Mononuclear cell (primary cell): ENCODE measurements around the gene ELAC1. TPM values are rescaled to one million over a fixed set of nuclear protein-coding genes. Genes with fewer than 3 reads are reported as not detected.
"Not testable (repeated sequence)": the region's sequence is repeated elsewhere in the genome, so short reads cannot be mapped to it uniquely, and the experiment has no call there.

Experiments used
- H3K27me3 ChIP-seq: 2 replicates; pipeline ENCODE4 v1.6.0; 2011; ENCODE audit warnings: low read length, control low read depth; ENCODE audit not compliant: insufficient read depth
- H3K4me1 ChIP-seq: 2 replicates; pipeline ENCODE4 v1.5.1; 2011; ENCODE audit warnings: mild to moderate bottlenecking, low read length, control low read depth; ENCODE audit not compliant: insufficient read depth
- H3K4me3 ChIP-seq: 2 replicates; pipeline ENCODE4 v1.5.1; 2011; ENCODE audit warnings: mild to moderate bottlenecking, low read length, moderate library complexity
- H3K9me3 ChIP-seq: 2 replicates; pipeline ENCODE4 v1.5.1; 2011; ENCODE audit warnings: low read depth, mild to moderate bottlenecking, control low read depth, low read length
- total RNA-seq: library from RNA; depleted of rRNA; stranded (reverse); fragments of >200 nt; gene quantifications from one replicate; pipeline ENCODE4 v1.2.3, GENCODE V29; 2012

The ELAC1 gene, protein sequence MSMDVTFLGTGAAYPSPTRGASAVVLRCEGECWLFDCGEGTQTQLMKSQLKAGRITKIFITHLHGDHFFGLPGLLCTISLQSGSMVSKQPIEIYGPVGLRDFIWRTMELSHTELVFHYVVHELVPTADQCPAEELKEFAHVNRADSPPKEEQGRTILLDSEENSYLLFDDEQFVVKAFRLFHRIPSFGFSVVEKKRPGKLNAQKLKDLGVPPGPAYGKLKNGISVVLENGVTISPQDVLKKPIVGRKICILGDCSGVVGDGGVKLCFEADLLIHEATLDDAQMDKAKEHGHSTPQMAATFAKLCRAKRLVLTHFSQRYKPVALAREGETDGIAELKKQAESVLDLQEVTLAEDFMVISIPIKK
- total RNA-seq: 8.7 TPM

DNA sequence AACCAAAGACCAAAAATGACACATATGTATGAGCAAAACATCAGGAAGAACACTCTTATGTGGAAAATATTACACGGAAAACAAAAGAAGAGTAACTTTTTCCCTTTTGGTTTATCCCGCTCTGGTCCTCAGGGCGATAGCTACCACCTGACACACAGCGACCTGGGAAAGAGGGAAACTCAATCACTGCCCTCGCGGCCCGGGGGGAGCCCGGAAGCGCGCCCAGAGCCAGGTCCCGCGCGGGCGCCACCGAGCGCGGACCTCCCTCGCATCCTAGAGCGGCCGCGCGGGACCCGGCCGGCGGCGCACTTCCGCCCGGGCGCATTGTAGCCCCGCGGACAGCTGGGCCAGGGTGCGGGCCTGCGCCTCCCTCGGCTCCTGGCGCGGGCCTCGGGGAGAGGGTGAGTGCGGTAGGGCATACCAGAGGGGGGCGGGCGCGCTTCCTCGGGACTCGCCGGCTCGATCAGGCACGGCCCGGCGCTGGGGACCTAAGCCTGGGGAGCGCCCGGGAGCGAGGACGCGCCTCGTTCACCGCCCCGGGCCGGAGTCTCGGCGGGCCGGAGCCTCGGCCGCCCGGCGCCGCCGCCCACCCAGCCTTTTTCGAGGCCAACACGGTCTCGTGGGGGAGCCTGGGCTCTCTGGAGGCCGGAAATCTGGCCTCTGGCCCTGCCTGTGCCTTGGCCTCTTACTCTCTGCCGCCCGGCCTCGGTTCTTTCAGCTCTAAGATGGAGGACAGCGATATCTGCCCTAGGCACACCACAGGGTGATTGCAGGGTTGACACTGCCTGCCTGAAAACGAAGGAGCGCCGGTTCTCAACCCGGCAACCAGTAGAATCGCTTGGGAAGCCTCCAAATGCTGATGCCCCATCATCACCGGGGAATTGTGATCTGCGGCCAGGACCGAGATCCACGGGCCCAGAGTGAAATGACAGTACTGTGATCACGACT is at the start of gene ELAC1:
Gene ELAC1, plus strand, starts transcription at position 327 of the 948 bp plus-strand sequence. CDS start 6,365 bp downstream, outside the sequence.
- no peaks in the 10 kb centered on the region for H3K27me3 ChIP-seq
- peak within 1 kb of the TSS; percentile 90 for H3K4me3 ChIP-seq

DNA sequence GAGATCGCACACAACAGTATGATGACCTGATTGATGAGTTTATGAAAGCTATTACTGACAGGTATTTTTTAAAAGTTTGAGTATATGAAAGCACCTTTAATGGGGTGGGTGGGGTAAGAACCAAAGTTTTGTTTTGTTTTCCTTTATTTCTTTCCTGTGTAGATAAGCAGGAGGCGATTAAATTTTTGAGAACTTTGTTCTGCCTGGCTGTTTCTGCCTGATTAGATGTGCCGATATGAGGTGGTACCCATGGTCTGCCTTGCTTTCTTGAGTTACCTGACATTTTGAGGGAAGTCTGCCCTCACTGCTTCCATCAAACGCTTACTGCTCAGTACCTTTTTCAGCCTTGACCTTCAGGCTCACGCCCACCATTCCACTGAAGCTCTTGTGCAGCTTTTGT is 49.7 kb upstream of the ELAC1 start:
- Histone ChIP-seq H3K4me3 (no peak overlapping the region), H3K27me3 (no peaks in the 10 kb centered on the region), H3K9me3 (no peaks in the 10 kb centered on the region), H3K4me1 (no peaks in the 10 kb centered on the region)

More for the DNA sequence above, at the start of gene ELAC1:
- peaks cover 15% of the 10 kb centered on the region for H3K4me1 ChIP-seq
- H3K9me3 ChIP-seq: no peaks in the 10 kb centered on the region

DNA sequence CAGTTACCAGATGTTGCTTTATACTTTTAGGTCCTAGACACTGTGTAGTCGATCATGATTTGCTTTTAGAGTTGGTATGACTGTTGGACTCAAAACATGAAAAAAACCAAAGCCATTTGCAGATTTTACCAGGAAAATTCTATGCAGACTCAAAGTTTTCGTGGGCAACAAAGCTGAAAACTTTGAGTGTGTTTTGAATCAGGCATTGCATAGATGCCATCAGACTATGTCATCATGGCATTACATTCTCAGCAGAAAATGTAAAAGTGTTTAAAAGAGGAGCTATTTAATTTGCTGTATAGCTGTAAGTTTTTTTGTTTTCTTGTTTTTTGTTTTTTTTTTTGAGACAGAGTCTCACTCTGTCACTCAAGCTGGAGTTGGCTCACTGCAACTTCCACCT is 43.5 kb upstream of the ELAC1 start:
- no peak overlapping the region for H3K4me3 ChIP-seq
- H3K4me1 ChIP-seq: no peaks in the 10 kb centered on the region
- no peaks in the 10 kb centered on the region for H3K9me3 ChIP-seq
- no peaks in the 10 kb centered on the region for H3K27me3 ChIP-seq

DNA sequence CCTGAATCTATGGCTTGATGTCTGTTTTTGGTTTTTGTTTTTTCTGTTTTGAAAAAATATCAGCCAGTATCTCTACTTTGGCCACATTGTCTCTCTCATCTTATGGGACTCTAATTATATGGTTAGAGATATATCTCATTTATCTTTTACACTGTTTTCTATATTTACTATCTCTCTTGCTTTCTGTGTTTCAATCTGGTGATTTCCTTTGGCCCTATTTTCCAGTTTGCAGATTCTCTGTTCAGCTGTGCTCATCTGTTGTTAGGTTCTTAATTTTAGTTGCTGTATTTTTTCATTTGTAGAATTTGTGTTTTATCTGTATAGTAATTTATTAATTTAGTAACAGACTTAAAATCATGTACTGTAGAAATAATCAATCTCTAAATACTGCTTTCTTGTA is 41.3 kb upstream of the ELAC1 start:
- Histone ChIP-seq H3K4me3 (no peak overlapping the region), H3K9me3 (no peaks in the 10 kb centered on the region), H3K4me1 (no peaks in the 10 kb centered on the region), H3K27me3 (no peaks in the 10 kb centered on the region)

DNA sequence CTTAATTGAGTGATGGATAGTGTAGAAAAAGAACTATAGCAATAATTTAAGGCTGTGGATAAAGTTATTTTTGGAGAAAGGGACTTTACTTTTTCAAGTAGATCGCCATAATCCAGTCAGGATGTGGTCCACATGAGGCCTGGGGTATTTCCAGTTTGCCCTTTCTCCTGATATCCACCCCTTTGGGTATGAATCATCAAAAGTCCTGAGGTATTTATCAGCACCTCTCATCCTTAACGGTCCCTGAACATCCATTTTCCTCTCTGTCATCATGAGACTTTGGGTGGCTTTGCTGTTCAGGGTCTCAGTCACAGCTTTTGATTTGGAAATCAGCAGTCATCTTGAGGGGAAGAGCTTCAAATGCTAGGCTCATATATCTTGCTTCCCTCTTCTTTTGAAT is 39.3 kb upstream of the ELAC1 start:
- no peaks in the 10 kb centered on the region for H3K27me3 ChIP-seq
- no peak overlapping the region for H3K4me3 ChIP-seq
- no peaks in the 10 kb centered on the region for H3K4me1 ChIP-seq
- H3K9me3 ChIP-seq: no peaks in the 10 kb centered on the region

DNA sequence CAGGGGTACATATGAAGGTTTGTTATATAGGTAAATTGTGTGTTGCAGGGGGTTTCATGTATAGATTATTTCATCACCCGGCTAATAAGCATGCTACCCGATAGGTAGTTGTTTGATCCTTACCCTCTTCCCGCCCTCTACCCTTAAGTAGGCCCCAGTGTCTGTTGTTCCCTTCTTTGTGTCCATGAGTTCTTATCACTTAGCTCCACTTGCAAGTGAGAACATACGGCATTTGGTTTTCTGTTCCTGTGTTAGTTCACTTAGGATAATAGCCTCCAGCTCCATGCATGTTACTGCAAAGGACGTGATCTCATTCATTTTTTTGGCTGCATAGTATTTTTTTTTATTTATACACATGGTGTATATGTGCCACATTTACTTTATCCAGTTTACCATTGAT is 34.2 kb upstream of the ELAC1 start:
- Histone ChIP-seq H3K4me1 (no peaks in the 10 kb centered on the region), H3K9me3 (no peaks in the 10 kb centered on the region), H3K4me3 (no peak overlapping the region), H3K27me3 (no peaks in the 10 kb centered on the region)

DNA sequence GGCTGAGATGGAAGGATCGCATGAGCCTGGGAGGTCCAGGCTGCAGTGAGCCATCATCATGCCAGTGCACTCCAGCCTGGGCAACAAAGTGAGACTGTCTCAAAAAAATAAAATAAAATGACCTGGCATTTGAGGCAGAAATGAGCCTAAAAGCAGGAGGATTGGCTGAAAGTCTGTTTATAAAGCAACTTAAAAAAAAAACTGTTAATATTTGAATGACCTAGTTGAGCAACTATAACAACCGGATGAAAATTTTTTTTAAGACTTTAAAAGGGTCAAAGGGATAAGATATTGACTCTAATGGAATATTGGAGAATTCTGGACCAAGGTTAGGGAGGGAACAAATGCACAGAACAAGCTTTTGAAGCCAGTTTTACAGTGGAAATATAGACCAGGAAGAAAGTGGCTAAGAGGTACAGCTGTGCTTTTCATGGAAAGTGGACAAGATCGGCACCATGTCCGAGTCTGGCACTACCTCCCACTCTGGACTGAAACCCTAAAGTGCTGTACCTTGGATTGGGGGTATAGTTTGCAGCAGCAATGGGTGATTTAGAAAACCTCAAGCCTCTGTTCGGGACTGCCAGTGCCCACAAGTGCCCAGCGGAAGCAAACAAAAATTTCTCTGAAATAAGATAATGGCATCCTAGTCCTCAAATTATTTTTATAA is 33.2 kb upstream of the ELAC1 start:
- Histone ChIP-seq H3K27me3 (no peaks in the 10 kb centered on the region), H3K4me3 (no peak overlapping the region)

DNA sequence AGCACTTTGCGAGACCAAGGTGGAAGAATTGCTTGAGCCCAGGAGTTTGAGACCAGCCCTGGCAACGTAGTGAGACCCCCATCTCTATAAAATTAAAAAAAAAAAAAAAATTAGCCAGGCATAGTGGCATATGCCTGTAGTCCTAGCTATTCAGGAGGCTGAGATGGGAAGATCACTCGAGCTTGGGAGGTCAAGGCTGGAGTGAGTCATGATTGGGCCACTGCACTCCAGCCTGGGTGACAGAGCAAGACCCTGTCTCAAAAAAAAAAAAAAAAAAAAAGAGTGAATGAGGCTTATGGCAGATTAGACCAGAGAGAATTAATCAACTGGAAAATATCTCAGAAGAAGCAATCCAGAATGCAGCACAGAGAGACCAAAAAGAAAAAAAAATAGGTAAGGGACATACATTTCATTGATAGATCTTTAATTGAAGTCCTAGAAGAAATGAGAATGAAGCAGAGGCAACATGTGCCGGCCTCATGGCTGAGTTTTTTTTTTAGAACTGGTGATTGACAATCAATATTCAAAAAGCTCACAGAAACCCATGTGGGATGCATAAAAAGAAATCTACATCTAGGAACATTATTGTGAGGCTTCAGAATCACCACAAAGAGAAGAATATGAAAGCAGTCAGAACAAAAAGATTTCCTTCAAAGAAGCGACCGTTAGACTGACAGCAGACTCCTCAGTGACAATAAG is 32.2 kb upstream of the ELAC1 start:
- Histone ChIP-seq H3K4me1 (no peaks in the 10 kb centered on the region), H3K27me3 (no peaks in the 10 kb centered on the region), H3K9me3 (no peaks in the 10 kb centered on the region), H3K4me3 (no peak overlapping the region)

More for the DNA sequence above, 33.2 kb upstream of the ELAC1 start:
- Histone ChIP-seq H3K4me1 (no peaks in the 10 kb centered on the region), H3K9me3 (no peaks in the 10 kb centered on the region)

DNA sequence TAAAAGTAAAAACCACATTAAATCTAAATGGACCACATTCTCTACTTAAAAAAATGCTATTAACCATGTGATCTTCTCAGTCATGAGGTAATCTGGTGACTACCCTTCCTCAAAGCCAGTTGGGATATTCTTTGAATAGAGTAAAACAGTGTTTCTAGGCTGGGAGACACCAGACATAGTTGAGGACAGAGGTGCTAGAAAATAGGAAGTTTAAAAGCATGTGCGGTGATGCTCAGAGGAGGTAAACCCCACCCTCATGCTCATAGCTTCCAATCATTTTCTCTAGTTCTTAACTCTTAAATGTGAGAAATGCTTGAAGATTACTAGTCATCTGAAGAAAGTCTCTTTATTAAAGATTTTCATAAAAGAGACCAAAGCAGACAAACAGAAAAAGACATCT is 30.7 kb upstream of the ELAC1 start:
- Histone ChIP-seq H3K4me1 (no peaks in the 10 kb centered on the region), H3K9me3 (no peaks in the 10 kb centered on the region), H3K27me3 (no peaks in the 10 kb centered on the region), H3K4me3 (no peak overlapping the region)

DNA sequence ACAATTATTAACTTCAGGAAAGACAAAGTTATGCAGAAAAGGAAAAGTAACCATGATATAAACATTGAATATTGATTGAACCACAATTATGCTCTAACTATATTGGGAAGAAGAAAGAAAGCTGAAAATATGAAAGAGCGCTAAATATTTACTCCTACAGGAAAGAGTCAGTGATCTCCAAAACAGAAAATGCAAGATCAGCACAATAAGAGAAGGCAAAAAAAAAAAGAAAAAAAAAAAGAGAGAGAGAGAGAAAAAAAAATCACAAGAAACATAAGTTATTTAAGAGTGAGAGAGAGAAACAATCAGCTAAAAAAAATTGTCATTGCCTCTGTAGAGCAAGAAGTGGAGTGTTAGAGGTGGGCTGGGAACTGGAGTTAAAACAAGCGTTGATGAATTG is 28.9 kb upstream of the ELAC1 start:
- Histone ChIP-seq H3K9me3 (no peaks in the 10 kb centered on the region), H3K4me3 (no peak overlapping the region), H3K4me1 (no peaks in the 10 kb centered on the region), H3K27me3 (no peaks in the 10 kb centered on the region)

DNA sequence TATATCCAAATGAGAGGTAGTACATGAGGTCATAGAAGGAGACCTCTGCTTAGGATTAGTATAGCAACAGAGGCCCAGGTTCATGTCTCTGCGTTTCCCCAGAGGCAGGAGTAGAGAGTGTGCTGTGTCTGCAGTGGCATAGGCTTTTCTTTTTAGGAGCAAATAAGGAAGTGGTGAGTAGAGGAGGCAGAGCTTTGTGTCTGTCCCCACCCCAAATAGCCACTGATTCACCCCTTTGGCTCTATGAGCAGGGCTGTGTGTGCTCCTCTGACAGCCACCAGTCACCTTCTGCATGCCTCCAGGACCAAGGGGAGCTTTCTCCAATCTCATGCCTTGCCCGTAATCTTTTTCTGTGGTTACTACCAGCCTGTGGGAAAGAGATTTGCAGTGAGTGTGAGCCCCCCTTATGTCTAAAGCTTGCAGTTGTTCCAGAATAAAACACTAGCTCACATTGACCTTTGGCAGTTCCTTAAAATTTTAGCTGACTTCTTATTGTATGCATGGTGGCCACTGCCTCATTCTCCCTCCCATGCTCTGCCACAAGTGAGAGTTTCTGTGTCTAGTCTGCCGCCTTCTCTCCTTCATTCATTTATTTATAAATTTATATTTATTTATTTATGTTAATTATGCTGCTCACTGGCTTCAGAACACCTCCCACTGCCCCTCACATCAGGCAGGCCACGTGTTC is 23.5 kb upstream of the ELAC1 start:
- Histone ChIP-seq H3K4me3 (no peak overlapping the region), H3K9me3 (no peaks in the 10 kb centered on the region), H3K27me3 (no peaks in the 10 kb centered on the region), H3K4me1 (no peaks in the 10 kb centered on the region)

DNA sequence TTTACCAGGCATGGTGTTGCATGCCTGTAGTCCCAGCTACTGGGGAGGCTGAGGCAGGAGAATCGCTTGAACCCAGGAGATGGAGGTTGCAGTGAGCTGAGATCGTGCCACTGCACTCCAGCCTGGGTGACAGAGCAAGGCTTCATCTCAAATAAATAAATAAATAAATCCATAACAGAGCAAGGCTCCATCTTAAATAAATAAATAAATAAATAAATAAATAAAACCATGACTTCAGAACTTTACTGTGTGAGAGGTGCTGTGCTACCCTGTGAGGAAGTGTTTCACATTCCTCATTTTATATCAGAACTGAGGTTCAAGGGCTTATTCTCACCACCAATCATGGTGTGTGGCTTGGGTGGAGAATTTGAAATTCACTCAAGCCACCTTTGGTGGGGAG is 21.9 kb upstream of the ELAC1 start:
- H3K4me3 ChIP-seq, H3K4me1 ChIP-seq, H3K27me3 ChIP-seq, H3K9me3 ChIP-seq: not testable (repeated sequence)

DNA sequence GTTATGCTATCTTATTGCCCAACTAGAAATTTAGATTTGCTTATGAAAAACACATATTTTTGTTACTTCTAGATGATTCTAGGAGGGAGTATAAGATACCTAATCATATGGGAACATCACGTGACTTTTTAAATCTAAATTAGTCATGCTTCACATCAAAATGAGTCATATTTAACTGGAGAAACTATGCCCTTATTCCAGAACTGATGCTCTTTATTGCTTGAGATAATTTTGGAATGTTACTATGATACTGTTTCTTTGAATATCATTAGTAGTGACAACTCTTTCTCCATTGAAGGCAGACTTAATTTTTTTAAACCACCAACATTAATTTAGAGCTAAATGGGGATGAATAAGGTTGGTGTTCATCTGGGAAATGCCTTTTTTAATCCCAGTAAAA is 19.9 kb upstream of the ELAC1 start:
- H3K27me3 ChIP-seq: no peaks in the 10 kb centered on the region

DNA sequence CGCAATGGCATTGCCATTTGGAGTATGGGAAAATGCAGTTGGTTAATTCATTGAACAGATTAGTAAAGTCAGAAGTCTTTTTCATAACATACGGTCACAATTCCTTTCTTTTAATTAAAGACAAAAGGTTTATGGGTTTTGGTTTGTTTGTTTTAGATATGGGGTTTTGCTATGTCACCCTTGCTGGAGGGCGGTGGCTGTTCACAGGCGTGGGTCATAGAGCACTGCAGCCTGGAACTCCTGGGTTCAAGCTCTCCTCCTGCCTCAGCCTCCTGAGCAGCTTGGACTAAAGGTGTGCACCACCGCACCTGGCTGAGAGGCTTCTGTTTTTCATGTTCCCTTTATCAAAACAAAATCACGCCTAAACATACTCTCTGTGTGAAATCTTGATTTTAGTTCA is 18.7 kb upstream of the ELAC1 start:
- Histone ChIP-seq H3K4me3 (no peak overlapping the region), H3K27me3 (no peaks in the 10 kb centered on the region), H3K9me3 (no peaks in the 10 kb centered on the region), H3K4me1 (no peaks in the 10 kb centered on the region)

More for the DNA sequence above, 19.9 kb upstream of the ELAC1 start:
- Histone ChIP-seq H3K4me1 (no peaks in the 10 kb centered on the region), H3K9me3 (no peaks in the 10 kb centered on the region), H3K4me3 (no peak overlapping the region)
